Left kidney (tissue), 8 donors: Measurements from ENCODE around the gene KRTAP5-7. TPM values are rescaled to one million over a fixed set of nuclear protein-coding genes. Genes with fewer than 3 reads are reported as not detected.
"Not testable (repeated sequence)": the region's sequence is repeated elsewhere in the genome, so short reads cannot be mapped to it uniquely, and the experiment has no call there.

Experiments used
- DNase-seq: peaks from one replicate; pipeline ENCODE4 v3.0.0-alpha.2; 2013
- long read RNA-seq, 8 donors: transcript quantifications; one replicate each; lab custom pipeline, GENCODE V29; 2026
- polyA plus RNA-seq: library from polyadenylated mRNA; unstranded; fragments of 120-200 nt; gene quantifications from one replicate; pipeline ENCODE4 v1.2.1, GENCODE V29; 2013; ENCODE audit not compliant: insufficient read length

The KRTAP5-7 gene, protein sequence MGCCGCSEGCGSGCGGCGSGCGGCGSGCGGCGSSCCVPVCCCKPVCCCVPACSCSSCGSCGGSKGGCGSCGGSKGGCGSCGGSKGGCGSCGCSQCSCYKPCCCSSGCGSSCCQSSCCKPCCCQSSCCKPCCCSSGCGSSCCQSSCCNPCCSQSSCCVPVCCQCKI
- polyA plus RNA-seq: 0.25 TPM
- long read RNA-seq, donor 1: 0 reads
- long read RNA-seq, donor 2: 0 reads
- long read RNA-seq, donor 3, partial matches to known transcripts: 0 of 4 reads
- long read RNA-seq, donor 3, other reads (novel, unspliced or antisense): 0 of 4 reads
- long read RNA-seq, donor 4: 0 reads
- long read RNA-seq, donor 5: 0 reads
- long read RNA-seq, donor 6: 0 reads
- long read RNA-seq, donor 7: 0 reads
- long read RNA-seq, donor 8: 0 reads

DNA sequence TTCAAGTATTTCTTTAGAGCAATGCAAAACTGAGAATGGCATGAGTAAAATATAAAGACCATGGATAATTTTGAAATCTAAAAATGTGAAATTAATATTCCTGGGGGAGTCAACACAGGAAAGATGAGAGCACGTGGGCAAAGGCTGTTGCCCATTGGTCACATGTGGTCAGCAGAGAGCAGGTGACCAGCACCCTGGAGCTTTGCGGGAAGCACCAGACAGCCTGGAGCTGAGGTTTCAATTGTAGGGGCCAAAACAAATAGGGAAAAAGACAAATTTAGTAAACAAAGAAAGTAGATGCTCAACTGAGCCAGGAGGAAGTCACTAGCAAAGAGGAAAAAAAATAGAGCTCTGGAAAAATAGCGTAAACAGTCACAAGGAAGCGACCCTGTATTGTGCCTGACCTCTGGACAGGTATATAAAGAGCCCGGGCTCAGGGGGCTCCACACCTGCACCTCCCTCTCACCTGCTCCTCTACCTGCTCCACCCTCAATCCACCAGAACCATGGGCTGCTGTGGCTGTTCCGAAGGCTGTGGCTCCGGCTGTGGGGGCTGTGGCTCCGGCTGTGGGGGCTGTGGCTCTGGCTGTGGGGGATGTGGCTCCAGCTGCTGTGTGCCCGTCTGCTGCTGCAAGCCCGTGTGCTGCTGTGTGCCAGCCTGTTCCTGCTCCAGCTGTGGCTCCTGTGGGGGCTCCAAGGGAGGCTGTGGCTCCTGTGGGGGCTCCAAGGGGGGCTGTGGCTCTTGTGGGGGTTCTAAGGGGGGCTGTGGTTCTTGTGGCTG lies at the start of gene KRTAP5-7:
Gene KRTAP5-7 (plus strand): TSS at position 472 of the 780 bp plus-strand sequence. CDS start 34 bp downstream, at position 506.
- not testable (repeated sequence) for DNase-seq

DNA sequence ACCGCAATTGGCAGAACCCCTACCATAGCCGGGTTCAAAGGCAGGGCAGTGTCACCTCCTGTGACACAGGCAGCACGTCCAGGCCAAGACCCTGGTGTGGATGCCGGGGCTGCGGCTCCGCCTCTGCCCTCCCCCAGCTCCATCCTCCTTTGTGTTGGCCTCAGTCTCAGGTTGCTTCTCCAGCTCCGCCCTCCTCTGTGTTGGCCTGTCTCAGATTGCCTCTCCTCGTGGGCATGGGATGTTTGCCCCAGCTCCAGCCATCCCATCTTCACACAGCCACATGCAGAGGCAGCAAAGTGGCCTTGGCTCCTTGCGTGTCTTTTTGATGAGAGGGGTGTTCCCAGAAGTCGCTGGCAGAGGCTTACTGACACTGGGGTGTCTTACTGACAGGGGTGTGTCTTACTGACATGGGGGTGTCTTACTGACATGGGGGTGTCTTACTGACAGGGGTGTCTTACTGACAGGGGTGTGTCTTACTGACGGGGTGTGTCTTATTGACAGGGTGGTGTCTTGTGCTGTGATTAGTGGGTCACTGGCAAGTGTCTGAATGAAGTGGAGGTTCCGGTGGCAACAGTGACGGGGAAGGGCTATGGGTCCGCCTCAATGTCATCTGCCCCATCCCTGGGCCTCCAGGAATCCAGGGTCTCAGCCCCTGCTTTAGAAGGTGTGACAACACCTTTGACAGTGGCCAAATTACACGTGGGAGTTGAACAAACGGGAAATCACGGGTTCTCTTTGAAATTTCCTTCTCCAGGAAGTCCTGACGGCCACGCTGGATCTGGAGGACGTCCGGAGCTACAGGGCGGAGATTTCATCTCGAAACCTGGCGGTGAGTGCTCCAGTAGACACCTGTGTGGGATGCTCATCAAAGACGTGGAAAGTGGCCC lies 49.2 kb upstream of the KRTAP5-7 start:
- no peak for DNase-seq

DNA sequence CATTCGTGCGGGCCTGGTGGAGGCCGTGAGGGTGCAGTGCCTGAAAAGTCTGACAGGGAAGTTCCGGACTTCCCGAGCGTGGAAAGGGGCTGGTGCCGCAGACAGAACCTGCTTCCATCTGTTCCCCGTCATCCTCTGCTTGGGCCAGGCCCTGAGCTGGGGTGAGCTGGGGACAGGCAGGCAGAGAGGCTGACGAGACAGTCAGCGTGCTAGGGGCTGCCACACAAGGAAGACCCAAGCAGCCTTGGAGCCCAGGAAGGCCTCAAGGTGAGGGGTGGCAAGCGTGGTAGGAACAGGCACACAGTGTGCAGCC lies 48.6 kb upstream of the KRTAP5-7 start:
- no peak for DNase-seq

DNA sequence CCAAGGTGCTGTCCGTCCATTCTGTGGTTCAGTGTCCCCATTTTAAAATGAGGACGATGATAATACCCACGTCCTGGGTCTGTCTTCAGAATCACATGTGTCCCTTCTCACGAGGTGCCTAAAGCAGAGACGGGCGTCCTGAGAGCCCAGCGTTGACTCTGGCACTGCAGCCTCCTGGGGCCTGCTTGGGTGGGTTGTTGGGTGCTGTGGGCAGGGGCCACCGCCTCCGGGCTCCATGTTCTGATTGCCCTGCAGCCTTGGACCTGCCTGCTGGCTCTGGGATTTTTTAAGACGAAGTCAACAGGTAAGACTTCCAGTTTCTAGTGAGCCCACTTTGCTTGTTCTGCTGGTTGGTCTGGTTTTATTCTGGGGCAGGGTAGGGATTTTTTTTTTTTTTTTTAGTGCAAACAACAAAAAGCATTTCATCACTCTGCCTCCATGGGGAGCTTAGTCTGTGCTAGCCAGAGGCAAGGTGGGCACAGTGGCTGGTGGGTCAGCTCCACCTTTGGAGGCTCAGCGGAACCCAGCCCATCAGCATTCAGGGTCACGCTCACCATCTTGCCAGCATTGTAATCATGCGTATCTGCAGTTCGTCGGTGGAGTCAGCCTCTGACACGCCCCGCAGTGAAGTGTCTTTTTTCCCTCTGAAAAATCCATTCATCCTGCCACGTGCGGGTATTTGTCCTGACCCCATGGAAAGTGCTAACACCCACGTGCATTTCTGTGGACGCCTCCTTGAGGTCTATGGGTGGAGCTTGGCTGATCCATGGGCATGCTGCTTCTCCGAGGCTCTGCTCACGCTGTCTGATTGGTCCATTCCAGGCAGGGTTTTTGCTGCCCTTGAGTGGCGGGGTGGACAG lies 45.7 kb upstream of the KRTAP5-7 start:
- no peak for DNase-seq

DNA sequence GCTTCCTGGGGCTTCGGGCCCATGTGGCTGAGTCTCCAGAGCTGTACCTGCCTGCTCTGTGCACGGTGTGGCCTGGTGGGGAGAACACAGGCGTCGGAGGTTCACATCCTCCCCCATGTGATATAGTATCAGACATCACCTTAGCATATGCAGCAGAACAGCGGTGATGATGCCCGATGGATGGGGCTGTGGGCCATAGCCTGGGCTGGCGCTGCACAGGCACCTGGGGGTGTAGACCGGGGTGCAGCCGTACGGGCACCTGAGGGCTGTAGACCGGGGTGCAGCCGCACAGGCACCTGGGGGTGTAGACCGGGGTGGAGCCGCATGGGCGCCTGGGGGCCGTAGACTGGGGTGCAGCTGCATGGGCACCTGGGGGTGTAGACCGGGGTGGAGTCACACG lies 44.9 kb upstream of the KRTAP5-7 start:
- no peak for DNase-seq

DNA sequence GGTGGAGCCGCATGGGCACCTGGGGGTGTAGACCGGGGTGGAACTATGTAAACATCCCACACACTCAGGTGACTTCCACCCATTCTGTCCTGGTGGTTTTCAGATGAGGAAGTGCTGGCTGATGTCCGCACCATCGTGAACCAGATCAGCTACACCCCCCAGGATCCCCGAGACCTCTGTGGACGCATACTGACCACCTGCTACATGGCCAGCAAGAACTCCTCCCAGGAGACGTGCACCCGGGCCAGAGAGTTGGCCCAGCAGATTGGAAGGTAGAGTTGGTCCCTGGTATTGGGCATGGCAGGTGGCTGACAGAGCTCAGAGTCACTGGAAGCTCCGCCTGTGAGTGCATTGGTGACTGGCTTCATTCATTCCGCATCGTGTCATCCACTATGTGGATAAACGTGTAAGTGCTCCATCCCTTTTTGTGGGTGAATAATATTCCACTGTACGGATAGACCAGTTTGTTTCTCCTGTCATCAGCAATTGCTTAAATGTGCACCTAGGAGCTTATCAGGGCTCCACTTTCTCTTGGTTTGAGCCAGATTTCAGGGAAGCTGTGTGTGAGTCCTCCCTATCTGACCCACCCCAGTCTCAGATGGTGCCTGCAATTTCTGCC lies 44.2 kb upstream of the KRTAP5-7 start:
- DNase-seq: no peak

DNA sequence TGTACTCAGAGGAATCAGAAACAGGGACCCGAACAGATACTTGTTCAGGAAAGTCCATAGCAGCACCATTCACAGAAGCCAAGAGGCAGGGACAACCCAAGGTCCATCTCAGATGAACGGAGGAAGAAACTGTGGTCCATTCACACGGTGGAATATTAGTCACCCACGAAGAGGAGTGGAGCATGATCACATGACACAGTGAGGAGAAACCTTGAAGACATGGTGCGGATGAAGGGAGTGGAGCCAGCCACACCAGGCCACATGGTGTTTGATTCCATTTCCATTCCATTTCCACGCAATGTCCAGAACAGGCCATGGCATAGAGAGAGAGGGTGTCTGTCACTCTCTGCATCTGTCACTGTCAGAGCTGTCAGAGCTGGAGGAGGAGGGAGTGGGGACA lies 43.4 kb upstream of the KRTAP5-7 start:
- no peak for DNase-seq

DNA sequence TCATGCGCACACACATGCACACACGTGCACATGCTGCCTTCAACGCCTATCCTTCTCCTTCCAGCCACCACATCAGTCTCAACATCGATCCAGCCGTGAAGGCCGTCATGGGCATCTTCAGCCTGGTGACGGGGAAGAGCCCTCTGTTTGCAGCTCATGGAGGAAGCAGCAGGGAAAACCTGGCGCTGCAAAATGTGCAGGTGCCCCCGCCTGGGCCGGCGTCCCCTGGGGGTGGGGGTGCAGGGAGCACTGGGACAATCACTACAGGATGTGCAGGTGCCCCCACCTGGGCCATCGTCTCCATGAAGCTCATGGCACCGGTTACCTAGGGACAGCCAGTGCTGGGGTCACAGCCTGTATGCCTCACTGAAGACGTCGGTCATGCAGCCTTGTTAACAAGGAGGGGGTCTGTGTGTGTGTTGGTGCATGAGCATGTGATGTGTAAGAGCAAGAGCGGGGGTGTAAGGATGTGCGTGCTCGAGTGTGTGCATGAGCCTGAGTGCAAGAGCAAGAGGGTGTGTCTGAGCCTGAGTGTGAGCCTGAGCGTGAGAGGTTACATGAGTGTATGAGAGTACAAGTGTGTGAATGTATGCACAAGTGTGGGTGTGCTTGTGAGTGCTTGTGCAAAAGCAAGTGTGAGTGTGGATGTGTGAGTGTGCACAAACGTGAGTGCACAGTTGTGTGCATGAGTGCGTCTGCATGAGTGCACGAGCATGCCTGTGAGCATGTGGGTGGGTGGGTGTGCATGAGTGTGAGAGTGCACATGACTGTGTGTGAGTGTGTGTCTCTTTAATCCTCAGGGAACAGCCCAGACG lies 42.6 kb upstream of the KRTAP5-7 start:
- no peak for DNase-seq

DNA sequence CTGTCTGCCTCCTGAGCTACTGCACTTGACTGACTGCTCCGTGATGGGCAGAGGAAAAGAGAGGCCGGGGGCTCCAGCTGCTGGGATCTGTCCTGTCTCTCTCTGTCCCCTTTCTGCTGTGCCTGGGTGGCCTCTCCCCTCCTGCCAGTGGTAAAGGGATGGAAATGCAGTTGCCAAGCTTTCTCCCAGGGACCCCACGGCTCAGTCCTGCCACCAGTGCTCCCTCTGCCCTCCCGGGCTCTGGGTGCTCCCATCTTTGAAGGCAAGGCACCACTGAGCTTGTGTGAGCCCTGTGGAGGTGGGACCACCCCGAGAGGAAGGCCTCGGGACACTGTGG lies 42.0 kb upstream of the KRTAP5-7 start:
- DNase-seq: no peak

DNA sequence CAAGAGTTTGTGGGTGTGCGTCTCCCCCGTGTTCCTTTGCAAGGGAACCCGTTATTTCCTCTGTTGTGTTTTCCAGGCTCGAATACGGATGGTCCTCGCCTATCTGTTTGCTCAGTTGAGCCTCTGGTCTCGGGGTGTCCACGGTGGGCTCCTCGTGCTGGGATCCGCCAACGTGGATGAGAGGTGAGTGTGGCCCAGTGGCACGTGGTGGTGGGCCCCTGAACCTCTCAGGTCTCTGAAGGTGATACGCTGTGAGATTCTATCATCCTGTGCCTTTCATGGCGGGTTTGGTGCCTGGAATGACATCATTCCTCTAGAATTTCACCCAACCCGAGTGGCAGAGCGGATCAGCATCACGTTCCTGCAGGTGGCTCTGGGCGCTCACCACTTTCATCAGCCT lies 41.6 kb upstream of the KRTAP5-7 start:
- DNase-seq: no peak

DNA sequence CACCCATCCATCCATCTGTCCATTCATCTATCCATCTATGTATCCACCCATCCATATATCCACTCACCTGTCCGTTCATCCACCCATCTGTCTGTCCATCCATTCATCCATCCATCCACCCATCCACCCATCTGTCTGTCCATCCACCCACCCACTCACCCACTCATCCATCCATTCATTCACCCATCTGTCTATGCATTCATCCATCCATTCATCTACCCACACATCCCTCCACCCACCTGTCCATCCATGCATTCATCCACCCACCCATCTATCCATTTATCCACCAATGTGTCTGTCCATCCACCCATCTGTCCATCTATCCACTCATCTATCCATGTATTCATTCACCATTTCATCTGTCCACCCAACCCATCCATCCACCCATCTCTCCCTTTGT lies 40.7 kb upstream of the KRTAP5-7 start:
- no peak for DNase-seq

DNA sequence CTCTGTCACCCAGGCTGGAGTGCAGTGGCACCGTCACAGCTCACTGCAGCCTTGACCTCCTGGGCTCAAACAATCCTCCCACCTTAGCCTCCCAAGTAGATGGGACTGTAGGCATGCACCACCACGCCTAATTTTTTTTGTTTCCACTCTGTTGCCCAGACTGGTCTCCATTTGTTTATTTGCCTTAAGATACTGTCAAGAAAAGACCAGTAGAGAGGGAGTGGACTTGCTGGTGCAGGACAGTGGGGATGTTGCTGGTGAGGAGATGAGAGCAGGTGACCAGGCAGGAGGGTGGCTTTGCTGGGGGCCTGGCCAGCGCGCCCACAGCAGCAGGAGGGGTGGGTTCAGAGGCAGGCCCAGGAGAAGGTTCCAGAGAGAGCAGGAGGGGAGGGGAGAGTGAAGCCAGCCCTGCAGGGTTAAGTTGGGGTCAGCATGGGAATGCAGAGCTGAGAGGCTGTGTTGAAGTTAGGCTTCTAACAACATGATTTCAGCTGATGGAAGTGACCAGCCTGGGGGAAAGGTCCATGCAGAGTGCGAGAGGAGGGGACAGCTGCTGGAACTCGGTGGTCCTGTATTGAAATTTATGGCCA lies 38.3 kb upstream of the KRTAP5-7 start:
- DNase-seq: no peak

DNA sequence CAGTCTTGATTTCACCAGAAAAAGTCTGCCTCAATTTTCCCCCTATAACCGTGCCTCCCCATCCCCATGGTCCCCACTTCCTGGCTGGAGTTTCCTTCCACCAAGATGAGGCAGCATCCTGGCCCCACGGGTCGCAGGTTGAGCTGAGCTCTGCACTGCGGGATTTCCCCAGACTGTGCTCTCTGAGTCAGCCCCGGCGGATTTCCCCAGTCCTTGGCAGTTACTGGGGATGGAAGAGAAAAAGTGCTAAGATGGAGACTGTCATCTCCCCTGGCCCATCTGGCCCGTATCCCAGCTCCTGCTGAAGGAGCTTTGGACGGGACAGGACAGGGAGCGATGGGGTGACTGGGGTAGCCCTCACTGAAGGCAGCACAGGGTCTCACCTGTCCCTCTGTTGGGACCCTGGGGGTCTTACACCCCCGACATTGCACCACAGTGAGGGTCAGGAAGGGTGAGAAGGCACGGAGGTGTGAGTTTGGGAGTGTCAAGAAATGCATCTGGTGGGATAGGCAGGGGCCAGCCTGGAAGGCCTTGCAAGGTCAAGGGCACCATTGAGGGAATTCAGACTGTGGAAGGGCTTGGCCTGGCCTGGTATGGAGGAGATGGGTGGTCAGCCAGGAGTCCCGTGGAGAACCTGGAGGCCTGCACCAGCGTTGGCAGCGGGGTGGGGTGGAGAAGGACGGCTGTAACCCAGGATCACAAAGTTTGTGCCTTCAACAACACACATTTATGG lies 37.6 kb upstream of the KRTAP5-7 start:
- DNase-seq: no peak

DNA sequence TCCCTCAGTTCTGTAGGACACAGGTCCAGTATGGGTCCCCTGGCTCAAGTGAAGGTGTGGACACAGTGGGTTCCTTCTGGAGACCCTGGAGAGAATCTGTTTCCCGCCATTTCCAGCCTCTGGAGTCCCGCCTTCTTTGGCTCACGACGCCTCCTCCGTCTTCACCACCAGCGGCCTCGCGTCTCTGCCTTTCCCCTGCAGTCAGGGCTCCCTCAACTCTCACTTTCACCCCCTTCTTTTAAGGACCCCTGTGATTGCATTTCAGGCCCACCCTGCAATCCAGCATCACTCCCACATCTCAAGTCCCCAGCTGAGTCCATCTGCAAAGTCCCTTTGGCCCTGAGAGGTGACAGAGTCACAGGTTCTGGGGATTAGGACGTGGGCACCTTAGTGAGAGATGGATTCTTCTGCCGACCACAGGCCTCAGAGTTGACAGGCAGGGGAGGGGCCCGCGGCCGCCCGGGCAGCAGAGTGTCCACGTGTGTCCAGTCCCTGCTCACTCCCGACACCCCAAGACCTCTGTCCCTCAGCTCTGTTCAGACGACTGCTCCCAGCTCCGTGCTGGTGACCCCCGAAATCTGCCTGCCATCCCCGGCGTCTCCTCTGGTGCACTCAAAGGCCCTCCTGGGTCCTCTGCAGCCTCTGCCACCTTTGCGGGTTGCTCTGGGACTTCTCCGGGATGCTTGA lies 36.9 kb upstream of the KRTAP5-7 start:
- no peak for DNase-seq

DNA sequence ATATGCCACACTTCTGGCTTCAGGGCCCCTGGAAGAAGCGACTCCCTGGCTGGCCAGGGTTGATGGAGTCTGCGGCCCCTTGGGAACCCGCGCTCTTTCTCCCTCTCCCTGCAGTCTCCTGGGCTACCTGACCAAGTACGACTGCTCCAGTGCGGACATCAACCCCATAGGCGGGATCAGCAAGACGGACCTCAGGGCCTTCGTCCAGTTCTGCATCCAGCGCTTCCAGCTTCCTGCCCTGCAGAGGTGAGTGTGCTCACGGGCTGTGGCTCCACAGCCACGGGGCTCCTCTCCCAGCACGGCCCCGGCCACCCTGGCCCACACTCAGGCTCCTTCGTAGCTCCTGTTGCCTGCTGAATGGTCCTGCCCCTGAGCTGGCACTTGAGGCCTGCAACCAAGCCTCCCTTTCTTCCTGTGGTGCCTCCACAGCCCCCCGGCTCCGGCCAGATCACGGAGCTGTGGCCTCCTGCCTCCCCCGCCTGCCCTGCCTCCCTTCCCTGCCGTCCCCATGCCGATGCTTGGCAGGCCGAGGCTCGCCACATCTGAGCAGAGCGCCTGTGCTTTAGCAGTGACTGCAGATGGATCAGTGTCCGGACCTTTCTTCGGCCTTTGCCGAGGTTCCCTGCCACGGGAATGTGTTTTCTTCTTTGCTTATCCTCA lies 36.2 kb upstream of the KRTAP5-7 start:
- DNase-seq: no peak

DNA sequence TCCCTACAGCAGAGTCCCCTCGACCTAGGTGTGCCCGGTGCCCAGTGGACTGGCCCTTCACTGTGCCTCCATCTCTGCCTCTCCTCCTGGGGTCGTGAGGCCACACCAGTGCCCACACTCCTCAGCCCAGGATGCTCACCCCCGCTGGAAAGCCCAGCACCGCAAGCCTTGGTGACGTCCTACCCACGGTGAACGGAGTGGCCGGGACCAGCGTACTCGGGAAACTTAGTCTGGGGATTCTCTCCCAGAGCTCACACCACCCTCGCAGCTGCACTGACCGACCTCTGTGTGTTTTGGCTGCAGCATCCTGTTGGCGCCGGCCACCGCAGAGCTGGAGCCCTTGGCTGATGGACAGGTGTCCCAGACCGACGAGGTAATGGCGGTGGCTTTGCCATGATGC lies 35.5 kb upstream of the KRTAP5-7 start:
- DNase-seq: no peak

DNA sequence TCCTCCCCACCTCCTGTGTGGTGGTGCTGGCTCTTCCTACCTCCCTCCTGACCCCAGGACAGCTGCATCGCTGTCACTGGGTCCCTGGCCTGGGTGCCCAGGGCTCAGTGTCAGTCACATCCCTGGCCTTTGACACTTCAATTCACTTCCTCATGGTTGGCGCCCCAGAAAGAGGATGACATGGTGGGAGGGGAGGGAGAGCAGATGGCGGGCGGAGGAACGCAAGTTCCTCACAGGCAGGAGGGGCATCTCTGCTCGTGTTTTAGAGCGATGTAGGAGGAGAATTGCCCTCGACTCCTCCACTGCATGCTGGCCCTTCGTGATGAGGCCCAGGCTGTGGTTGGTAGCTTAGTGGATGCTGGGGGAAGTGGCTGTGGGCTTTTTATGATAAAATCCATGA lies 35.1 kb upstream of the KRTAP5-7 start:
- DNase-seq: no peak
